PC-3 (cell line): ENCODE measurements around the gene ZNF646. TPM values are rescaled to one million over a fixed set of nuclear protein-coding genes. Genes with fewer than 3 reads are reported as not detected.

Experiments
- ATAC-seq: fragments of 200-7000 bp; cut with Tn5 transposase; 2 replicates; pipeline ENCODE4 v1.9.1; 2020; ENCODE audit warnings: mild to moderate bottlenecking, moderate library complexity
- BruUV-seq: library from RNA; stranded (reverse); fragments of 400-500 nt; replicated peaks from 2 replicates; lab custom pipeline; 2021; lab: Mats Ljungman, UMichigan
- CTCF ChIA-PET: fragments of 300-600 bp; sonication (Branson Sonifier 250); formaldehyde crosslinking; loops from one replicate; lab custom pipeline; 2022; ENCODE audit warnings: antibody characterized with exemption; lab: Charles Lee
- POLR2A ChIA-PET: fragments of 300-600 bp; sonication (Branson Sonifier 250); formaldehyde crosslinking; loops from one replicate; lab custom pipeline; 2022; ENCODE audit warnings: antibody characterized with exemption; ENCODE audit not compliant: unreplicated experiment; lab: Charles Lee
- DNase-seq: peaks from one replicate; pipeline ENCODE4 v3.0.0-alpha.2; 2015
- H2AFZ ChIP-seq: fragments of 300-600 bp; sonication (generic); 2 replicates; pipeline ENCODE4 v1.6.0; 2016; ENCODE audit warnings: antibody characterized with exemption, low read length
- H3F3A ChIP-seq: fragments of 300-600 bp; sonication (generic); one replicate; pipeline ENCODE4 v1.6.0; 2017; ENCODE audit warnings: antibody characterized with exemption, low read length, control low read depth, mild to moderate bottlenecking; ENCODE audit not compliant: unreplicated experiment
- H3K27ac ChIP-seq: fragments of 300-600 bp; sonication (generic); 2 replicates; pipeline ENCODE4 v1.5.1; 2016; ENCODE audit warnings: mild to moderate bottlenecking, low read length
- H3K27me3 ChIP-seq: fragments of 300-600 bp; sonication (generic); 2 replicates; pipeline ENCODE4 v1.6.1; 2016; ENCODE audit warnings: low read length, mixed read lengths
- H3K36me3 ChIP-seq: fragments of 300-600 bp; sonication (generic); 2 replicates; pipeline ENCODE4 v1.6.1; 2016; ENCODE audit warnings: low read depth, mixed run types, low read length, mixed read lengths
- H3K4me1 ChIP-seq: fragments of 300-600 bp; sonication (generic); 2 replicates; pipeline ENCODE4 v1.5.1; 2016; ENCODE audit warnings: low read length; ENCODE audit not compliant: insufficient read depth
- H3K4me2 ChIP-seq: fragments of 300-600 bp; sonication (generic); 2 replicates; pipeline ENCODE4 v1.6.0; 2016; ENCODE audit warnings: low read length
- H3K4me3 ChIP-seq: fragments of 300-600 bp; sonication (generic); 2 replicates; pipeline ENCODE4 v1.5.1; 2016; ENCODE audit warnings: mild to moderate bottlenecking, low read length, mixed read lengths
- H3K79me2 ChIP-seq: fragments of 300-600 bp; sonication (generic); 2 replicates; pipeline ENCODE4 v1.6.1; 2017; ENCODE audit warnings: low read length, mixed read lengths
- H3K9ac ChIP-seq: fragments of 300-600 bp; sonication (generic); 2 replicates; pipeline ENCODE4 v1.6.0; 2016; ENCODE audit warnings: mild to moderate bottlenecking, low read length
- H3K9me2 ChIP-seq: fragments of 300-600 bp; sonication (generic); replicated peaks from 2 replicates; pipeline ENCODE4 v1.6.1; 2016; ENCODE audit warnings: mixed run types, low read length, mixed read lengths
- H3K9me3 ChIP-seq: fragments of 300-600 bp; sonication (generic); 2 replicates; pipeline ENCODE4 v1.6.1; 2016; ENCODE audit warnings: low read length, mixed read lengths
- H4K20me1 ChIP-seq: fragments of 300-600 bp; sonication (generic); 2 replicates; pipeline ENCODE4 v1.6.1; 2016; ENCODE audit warnings: low read length, mixed read lengths
- CTCF ChIP-seq: fragments of 300-600 bp; sonication (generic); conservative IDR thresholded peaks from 2 replicates; pipeline ENCODE4 v1.5.1; 2017; ENCODE audit warnings: antibody characterized with exemption, low read depth, mild to moderate bottlenecking, low read length
- EZH2 ChIP-seq: fragments of 300-600 bp; sonication (generic); IDR thresholded peaks from one replicate; pipeline ENCODE4 v1.6.1; 2017; ENCODE audit warnings: antibody characterized with exemption, mild to moderate bottlenecking, low read length; ENCODE audit not compliant: unreplicated experiment
- EZH2phosphoT487 ChIP-seq: fragments of 300-600 bp; sonication (generic); IDR thresholded peaks from 2 replicates; pipeline ENCODE4 v1.6.1; 2018; ENCODE audit warnings: mild to moderate bottlenecking, antibody characterized with exemption, low read length, borderline replicate concordance
- intact Hi-C: fragments of 100-400 bp; cut with micrococcal nuclease; formaldehyde crosslinking; loops from 2 replicates; pipeline ENCODE4 v1.9.0; 2023
- total RNA-seq: library from RNA; depleted of rRNA; stranded (reverse); fragments of >200 nt; gene quantifications from 2 replicates; pipeline ENCODE4 v1.2.3, GENCODE V29; 2014

The ZNF646 gene
- total RNA-seq, 1 experiment from 2014 or later: 8.5 TPM

- BruUV-seq: no TSS peak
- 0 out of 2 replicates have a peak overlapping the region, but pooled peaks have one; percentile 8 for H3K27ac ChIP-seq
- ChIA-PET POLR2A (no interaction called here), CTCF (no interaction called here)
- DNase-seq (peak; percentile 15), ATAC-seq (no peak)
- H3K9ac ChIP-seq: peak overlapping the region; percentile 96
- peak overlapping the region; percentile 99 for H3K4me2 ChIP-seq
- TF ChIP-seq EZH2: no peak
- TF ChIP-seq CTCF: no peak
- TF ChIP-seq EZH2phosphoT487: no peak
- intact Hi-C loops: loop anchor here (2.0 to 5.0 kb wide), 3 partner anchors 39 to 385 kb away; partner anchors contain the start of genes ARMC5 and STX4
- peak overlapping the region; percentile 81 for H3K4me3 ChIP-seq
- H3F3A ChIP-seq: no peaks in the 10 kb centered on the region
- peaks cover 15% of the 10 kb centered on the region; the same call in 1 of the 2 replicates for H3K4me1 ChIP-seq
- H3K36me3 ChIP-seq: no peaks in the 10 kb centered on the region; the same call in 1 of the 2 replicates
- no peaks in the 10 kb centered on the region for H4K20me1 ChIP-seq
- no peaks in the 10 kb centered on the region for H3K27me3 ChIP-seq
- no peaks in the 10 kb centered on the region for H3K9me3 ChIP-seq
- no peak overlapping the region for H2AFZ ChIP-seq
- H3K9me2 ChIP-seq: no peaks in the 10 kb centered on the region
- peaks cover 84% of the 10 kb centered on the region for H3K79me2 ChIP-seq
These were observed 2.4 kb upstream of the ZNF646 start for GRCh38 chr16:31071861-31072260.

- Histone ChIP-seq H3K27ac (peak overlapping the region; percentile 76), H3K4me2 (peak overlapping the region; percentile 99), H3K4me3 (peak overlapping the region; percentile 81), H4K20me1 (no peaks in the 10 kb centered on the region), H3K9me2 (no peaks in the 10 kb centered on the region), H2AFZ (peak overlapping the region; percentile 97), H3K9me3 (no peaks in the 10 kb centered on the region), H3K9ac (peak overlapping the region; percentile 96), H3K27me3 (no peaks in the 10 kb centered on the region), H3K4me1 (peaks cover 15% of the 10 kb centered on the region; the same call in 1 of the 2 replicates), H3K79me2 (peaks cover 77% of the 10 kb centered on the region), H3F3A (no peaks in the 10 kb centered on the region), H3K36me3 (peaks cover 4% of the 10 kb centered on the region)
- DNase-seq (peak; percentile 48), ATAC-seq (peak; percentile 37)
- intact Hi-C loops: loop anchor here (2.0 to 5.0 kb wide), 3 partner anchors 40 to 385 kb away; partner anchors contain the start of genes ARMC5 and STX4
- TSS peak; percentile 47 for BruUV-seq
- TF ChIP-seq EZH2 (no peak), CTCF (no peak), EZH2phosphoT487 (no peak)
- CTCF ChIA-PET: no interaction called here
- POLR2A ChIA-PET: interaction anchor here (0.7 kb wide), 1 partner anchor 314 kb away, joined by 4 read pairs; no protein-coding TSS in a partner anchor
These were observed 1.6 kb upstream of the ZNF646 start for GRCh38 chr16:31072540-31073141.
